GM18873 (cell line): ENCODE data around the gene SH2D1B.

ENCODE experiments used
- ATAC-seq: cut with Tn5 transposase; IDR thresholded peaks from one replicate; pipeline ENCODE4 v1.9.1; 2021; ENCODE audit warnings: mild to moderate bottlenecking, moderate library complexity, moderate number of reproducible peaks; ENCODE audit not compliant: unreplicated experiment, low FRiP score

SH2D1B gene

DNA sequence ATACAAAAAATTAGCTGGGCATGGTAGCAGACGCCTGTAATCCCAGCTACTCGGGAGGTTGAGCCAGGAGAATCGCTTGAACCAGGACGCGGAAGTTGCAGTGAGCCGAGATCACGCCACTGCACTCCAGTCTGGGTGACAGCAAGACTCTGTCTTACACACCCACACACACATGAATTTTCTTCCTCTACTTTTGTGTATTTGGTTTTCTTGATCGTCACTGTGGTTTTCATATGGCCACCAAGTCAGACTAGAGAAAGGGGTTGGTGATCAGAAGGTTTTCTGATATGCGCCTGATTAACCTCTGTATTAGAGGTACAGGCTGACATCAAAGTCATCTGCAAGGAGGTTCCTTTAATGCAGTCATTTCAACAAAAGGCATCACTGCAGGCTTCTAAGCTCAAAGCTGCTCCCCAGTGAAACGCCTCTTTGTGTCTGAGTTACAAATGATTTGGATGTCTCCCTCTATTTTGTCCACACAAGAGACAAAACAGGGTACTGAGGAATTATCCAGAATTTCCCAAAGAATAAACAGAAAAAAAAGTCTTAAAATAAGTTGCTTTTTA lies 11.1 kb downstream of the SH2D1B start:
- no peak for ATAC-seq

DNA sequence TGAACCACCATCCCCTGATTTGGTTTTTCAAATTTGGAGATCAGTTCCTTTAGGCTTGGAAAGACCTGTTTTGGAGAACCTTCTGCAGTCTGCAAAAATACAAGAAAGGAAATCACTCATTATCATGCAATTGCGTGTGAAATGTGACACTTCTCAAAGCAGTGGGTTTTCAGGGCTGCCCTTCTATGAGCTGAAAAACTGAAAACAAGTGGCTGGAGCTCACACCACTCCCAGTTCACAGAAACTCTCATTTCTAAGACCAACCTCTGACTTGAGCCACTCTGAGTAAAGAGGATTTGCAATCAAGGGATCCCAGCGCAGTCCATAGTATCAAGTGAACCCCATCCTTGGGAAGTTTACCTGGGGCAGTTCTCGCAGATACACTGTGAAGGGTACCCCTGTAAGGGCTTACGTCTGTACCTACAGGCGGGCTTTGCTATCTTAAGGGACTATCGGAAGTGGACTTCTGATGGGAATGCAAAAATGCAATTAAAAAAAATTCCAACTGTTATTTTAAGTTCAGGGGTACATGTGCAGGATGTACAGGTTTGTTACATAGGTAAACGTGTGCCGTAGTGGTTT lies 12.8 kb downstream of the SH2D1B start:
- no peak for ATAC-seq

DNA sequence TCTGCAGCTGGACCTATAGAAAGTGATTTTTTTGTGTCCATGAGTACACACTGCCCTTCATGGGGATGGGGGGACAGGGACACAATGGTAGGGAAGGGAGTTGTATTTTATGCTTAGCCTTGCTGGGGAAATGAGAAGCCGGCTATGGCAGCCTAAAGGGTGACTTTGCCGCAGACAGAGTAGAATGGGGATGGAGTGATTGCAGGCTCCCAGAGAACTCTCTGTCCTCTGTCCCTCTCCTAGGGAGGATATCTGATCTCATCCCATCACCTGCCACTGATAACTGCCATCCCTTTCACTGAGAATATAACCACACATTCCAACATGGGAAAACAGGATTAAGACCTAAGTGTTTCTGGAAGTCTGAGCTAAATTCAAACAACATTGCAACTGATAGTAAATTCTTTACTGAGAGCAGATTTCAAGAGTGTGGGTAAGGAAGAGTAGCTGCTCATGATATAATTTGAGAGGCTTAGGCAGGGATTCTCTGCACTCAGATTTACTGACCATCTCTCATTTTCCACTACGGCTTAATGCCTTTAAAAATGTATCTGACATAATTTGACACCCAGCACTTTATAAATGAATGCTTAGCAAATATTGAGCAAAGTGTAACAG lies 13.9 kb downstream of the SH2D1B start:
- ATAC-seq, result no peak

DNA sequence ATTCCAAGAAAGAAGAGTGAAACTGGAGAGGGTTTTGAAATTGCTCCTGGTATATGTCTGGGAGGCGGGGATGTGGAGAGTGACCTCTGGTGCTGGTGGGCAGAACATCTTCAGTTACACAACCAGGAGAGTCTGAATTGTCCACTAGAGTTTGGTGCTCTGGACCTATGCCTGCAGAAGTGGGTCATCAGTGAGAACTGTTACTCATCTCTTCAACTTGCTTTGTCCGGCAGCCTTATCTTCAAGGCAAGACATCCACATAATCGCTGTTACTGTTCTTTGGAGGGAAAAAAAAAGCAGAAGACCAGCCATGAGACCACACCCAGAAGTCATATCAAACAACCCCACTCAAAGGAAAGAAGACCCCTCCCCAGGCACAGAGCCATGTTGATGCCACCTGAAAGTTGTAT lies 14.9 kb downstream of the SH2D1B start:
- ATAC-seq, result no peak

DNA sequence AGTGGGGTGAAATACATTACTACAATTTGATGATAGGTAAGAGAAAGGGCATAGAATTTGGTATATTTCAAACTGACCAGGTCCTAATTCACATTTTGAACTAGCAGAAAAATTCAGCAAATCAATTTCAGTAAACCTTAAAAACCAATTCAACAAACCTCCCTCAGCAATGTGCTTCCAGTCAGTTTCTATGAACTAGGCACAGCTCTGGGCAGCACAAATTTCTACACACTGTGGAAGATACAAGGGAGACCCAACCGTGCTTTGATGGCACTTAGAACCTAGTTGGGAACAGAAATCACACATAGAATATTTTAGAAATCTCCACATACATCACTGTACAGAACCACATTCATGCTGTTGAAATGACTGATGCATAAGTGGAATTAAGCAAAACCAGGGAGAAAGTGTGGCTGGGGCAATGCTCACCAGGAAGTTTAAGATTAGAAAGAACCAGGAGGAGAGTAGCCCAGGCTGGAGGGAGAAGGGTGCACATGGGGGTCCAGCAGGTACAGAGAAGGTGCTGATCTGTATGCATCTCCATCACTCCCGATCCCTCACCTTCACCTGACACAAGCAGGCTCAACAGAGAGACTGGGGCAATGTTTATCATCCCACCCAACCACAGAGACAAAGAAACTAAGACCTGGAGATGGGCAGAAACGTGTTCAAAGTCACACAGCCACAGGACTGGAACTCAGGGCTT lies 15.6 kb downstream of the SH2D1B start:
- ATAC-seq, result no peak

DNA sequence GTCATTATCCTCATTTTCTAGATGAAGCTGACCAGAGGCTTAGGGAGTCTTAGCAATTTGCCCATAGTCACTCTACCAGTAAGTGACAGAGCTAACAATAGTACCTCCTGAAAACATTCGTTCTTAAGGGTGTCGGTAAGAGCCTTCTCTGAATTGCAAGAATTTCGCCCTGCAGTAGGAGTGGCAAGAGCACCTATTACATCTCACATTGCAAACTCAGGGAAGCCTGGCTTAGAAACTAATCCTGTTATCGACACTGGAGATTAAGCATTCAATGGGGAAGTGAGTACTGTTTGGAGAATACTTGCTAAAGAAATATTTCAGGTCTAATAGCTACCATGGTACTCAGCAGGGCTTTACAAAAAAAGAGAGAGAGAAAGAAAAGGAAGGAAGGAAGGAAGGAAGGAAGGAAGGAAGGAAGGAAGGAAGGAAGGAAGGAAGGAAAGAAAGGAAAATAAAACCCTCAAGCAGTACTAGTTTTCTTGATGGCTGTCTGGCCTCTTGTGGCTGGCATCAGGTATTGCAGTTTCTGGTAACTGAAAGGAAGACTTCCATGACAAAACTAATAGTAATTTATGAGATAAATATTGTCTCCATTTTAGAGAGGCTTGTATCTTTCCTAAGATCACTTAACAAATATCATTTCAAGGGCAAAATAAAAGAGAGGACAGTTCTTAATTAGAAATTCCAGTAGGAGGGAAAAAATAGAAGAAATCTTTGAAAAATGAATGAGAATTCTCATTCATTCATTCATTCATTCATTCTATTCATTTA lies 20.0 kb downstream of the SH2D1B start:
- no peak for ATAC-seq

DNA sequence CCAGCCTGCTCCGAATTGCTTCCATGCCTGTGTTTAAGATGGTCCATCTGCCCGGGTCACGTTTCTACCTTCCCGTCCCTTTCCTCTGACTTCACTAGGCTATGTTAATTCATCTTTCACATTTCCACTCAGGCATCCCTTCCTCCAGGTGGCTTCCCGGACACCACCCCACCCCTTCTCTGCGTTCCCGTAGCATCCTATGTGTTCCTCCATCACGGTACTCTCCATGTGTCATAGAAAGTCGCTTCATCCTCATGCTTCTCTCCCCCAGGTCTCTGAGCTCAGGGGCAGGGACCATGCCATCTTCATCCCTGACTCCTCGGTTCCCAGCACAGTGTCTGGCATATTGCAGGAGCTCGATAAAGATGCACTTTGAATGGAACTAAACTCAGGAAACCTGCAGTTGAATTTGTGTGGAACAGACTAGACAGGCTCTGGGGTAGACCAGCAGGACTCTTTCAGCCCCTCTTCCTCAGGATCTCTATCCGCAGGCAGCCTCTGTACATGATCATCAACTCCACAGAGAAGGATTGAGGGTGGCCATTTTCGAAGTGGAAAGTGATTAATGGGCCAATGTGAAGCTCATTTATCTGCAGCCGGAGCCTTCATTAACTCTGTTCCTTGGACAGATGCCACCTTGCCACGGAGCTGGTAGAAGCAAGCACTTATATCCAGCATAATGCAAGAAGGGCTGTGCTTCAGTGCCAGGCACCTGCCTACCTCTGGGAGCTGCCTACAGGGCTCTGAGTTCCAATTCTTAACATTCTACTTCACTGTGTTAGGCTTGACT lies 21.3 kb downstream of the SH2D1B start:
- ATAC-seq, result no peak

DNA sequence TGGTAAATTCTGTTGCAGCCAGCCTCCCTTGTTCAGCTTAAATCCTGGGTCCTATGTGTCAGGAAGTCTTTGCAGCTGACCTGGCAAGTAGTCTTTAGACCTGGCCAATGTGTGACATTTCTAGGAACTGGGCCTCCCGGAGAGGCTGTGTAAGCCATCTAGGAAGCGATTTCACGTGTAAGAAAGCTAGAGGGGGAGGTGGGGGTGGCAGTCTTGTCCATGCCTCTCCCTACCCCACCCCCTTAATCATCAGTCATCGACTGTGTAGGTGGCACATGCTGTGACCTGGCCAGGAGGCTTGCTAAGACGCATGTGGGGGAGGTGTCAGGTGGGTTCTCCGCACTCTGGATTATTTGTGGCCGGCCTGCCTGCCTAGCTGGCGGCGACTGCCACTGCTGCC lies 22.0 kb downstream of the SH2D1B start:
- no peak for ATAC-seq

DNA sequence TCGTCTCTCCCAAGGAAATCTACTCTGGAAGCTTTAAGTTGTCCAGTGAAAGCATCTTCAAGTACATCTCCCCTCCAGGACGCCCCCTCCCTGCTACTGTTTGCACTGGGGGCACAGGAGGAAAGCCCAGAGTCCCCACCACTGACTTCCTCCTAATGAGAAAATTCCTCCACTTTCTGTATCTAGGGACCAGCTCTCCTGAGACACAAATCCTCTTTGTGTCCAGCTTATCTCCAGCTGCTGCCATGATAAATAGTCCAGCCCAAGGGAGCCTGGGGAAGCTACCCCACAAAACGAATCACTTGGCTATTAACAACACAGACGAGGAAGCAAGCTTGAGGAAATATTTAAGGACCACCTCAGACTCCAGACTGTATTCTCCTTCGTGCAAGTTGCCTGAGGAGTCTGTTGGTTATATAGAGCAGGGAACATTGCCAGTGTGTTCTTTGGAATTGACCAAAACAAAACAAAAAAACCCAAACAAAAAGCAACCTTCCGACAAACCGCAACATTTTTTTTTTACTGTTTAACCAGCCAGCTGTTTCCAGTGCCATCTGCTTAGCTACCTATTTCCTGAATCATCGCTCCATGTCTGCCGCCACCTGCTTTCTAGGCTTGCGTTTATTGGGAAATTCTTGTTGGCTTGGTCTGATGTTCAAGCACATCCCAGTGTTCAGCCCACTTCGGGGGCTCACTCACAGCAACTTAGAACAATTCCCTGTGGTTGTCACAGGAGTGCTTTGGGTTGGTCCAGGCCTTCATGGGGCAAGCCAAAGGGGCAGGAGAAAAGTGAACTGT lies 22.7 kb downstream of the SH2D1B start:
- ATAC-seq, result no peak

DNA sequence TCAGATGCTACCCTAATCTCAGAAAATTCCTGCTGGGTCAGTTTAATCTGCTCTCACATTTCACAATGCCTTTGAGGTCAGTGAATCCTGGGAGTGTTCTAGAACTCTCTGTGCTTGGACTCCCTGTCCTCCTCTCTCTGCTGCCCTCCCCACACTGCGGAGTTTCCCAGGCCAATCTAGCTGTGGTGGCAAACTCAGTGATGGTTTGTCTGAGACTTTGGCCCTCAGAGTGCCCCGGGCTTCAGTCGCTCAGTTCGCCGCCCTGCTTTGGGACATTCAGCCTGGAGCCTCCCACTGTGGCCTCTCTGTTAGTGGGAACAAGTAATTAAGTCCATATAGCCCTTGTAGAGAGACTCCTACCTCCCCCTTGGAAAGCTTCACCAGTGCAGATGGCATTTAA lies 23.3 kb downstream of the SH2D1B start:
- no peak for ATAC-seq

DNA sequence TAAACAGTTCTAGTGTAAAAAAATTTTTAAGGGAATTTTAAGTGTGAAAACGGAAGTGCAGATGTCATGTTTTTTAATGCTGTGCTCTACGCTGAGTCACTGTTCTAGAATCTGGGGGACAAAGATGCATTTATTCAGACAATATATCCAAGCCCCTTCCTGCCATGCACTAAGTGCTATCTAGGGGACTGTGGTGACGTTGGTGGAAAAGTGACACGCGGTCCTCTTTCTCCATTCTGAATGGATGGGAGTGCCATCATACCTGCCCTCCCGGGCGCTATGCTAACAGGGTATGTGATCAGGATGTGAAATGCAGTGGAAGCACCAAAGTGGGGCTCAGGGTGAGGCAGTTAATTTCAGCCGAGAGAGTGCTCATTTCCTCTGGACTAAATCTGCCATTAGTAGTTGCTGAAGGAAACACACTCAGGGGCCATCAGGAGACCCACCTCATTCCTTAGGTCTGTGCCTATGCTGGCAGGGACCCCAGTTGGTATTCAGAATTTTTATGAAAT lies 23.8 kb downstream of the SH2D1B start:
- no peak for ATAC-seq

DNA sequence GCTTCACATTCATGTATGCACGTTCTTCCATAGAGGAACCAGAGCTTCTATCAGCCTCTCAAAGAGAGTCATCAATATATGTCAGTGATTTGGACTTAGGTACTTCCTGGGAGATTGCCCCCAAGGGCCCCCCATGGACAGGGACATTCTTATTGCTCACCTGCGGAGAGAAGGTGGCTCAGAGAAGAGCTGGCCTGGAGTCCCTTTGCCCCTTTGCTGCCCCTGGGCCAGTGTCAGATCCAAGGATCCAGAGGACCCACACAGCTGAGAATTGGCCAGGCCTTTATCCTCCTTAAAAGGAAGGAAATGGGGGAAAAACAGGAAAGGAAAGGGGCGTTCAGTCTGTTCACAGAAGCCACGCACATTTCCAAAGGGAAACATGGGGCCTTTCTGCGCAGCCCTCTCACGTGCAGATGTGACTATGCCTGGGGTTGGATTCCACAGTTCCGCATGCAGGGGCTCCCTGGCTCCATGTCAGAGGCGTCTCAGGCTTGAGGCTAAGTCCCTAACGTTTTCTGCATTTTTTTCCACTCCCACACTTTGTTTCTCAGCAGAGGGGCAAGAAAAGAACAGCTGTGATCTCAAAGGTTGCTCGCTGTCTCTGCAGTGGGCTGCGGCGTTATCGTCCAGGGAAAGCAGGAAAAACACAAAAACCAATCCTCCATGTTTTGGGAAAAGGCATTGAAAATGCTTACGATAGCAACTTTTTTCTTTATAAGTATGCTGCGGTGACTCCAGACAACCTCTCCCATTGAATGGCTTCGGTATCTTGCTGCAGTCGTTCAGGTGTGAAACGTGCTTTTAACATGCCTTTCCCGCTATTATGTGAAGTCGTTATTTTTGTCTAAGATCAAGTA lies 24.5 kb downstream of the SH2D1B start:
- no peak for ATAC-seq

DNA sequence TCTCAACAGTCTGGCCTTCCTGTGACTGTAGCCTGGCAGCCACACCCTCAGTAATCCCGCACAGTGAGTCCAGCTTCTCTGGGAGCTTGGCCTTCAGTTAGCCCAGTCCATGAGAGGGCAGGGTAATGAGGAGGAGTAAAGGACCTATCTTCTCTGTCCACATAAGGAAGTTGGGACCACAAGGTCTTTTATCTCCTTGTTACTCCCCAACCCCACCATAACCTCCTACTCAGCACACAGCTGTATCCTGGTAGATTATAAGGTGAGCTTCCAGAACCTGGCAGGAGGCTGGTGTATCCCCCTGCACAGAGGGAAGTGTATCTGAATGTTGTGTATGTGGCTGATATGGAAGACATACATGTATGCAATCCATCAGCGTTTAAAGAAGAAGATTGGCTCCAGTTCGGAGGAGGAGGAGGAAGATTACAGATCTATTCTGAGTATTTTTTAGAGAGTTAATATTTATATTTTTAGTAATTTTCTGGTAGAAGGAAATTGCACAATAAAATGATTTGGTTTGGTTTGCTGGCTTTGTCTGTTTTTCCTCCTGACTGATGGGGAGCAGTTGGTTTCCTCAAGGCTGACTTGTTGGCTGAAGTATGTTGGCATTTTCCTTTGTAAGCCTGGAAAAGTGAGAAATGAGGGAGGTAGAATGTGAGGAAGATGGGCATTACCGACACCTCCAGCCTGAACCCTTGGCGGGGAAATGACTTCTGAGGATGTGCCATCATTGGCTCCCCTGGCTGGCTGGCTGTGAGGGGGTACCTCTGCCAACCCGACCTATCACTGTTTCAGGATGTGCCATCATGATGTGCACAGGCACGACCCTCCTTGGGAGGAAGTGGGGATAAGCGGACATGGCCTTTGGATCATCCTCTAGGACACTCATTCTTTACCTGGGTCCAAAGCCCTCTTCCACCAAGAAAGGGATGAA lies 25.4 kb downstream of the SH2D1B start:
- no peak for ATAC-seq

DNA sequence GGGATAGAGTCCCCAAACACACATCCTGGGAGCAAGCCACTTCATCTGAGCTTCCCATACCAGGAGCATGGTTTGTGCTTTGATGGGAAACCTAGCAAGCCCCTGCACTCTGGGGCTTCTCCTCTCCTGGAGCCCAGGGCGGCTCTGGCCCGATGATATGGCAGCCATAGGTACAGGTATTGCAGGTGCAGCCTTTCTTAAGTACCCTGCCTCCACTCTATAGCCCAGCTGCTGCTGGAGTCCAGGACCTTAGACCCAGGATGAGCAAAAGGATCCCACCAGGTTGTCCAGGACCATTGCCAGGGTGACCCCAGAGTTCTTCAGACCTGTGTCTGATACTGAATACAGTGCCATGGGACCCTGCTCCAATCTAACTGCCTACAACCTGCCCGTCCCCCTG lies 26.2 kb downstream of the SH2D1B start:
- no peak for ATAC-seq

DNA sequence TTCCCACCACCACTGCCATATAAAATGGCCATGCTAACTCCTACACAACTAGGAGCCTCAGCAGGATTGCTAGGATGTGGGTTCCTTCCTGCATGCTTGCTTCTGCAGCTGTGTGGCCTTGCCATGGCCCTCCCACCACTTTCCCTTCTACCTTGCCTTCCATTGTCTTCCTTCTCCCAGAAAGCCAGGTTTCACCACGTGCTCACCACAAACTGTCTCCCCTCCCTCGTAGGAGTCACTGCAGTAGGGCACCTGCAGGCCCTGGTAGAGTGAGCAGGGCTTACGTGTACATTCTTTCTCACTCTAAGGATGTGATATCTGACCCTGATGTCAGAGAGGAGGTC lies 26.7 kb downstream of the SH2D1B start:
- ATAC-seq, result no peak

DNA sequence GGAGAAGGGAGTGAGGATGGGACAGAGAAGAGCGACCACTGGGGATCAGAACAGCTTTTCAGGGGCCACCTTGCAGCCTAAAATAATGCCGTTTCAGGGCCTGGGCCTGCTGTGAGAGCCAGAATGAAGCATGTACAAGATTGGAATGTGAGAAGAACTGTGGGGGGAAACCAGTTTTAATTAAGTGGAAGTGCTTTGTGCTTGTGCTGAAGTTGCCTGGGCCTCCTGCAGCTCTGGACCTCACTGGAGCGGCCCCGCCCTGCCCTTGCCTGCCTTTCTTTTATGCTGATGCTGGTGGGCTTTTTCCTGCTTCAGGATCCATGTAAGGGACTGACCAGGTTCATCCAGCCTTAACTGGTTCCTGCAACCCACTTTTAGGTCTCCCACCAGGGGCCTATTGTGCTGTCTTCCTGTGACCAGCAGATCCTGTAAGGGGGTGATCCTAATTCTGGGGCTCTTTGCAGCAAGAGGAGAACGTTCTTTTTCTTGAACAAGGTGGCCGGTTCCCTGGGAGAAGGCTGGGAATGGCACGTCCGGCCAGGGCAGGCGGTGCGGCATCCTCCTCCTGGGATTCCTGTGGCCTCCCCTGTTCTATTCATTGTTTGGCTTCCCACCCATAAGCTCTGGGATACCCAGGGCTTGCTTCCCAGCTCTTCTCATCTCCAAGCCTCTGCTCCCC lies 27.2 kb downstream of the SH2D1B start:
- ATAC-seq, result no peak

DNA sequence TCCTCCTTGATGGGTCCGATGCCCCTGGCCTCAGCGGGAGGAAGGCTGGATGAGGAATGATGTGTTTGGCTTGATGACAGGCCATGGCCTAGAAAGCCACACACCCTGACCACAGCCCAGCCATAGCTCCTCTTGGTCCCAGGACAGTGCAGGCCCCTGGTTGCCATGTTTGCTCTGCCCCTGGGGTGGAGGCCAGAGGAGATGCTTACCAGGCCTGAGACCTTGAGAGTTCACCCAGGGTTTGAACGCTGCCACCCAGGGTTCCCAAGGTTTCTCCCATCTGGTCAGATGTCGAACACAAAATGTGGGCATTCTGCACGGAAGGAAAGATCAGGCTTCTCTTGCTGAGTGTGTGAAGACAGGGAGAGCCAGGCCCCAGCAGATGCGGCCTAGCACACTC lies 27.8 kb downstream of the SH2D1B start:
- no peak for ATAC-seq
